IPS-18a (cell line): ENCODE results near the gene GPS2.
"Not testable (repeated sequence)": the region's sequence is repeated elsewhere in the genome, so short reads cannot be mapped to it uniquely, and the experiment has no call there.

Experiments
- H3K27ac ChIP-seq: one replicate; pipeline ENCODE4 v1.5.1; 2013; ENCODE audit warnings: low read length
- H3K27me3 ChIP-seq: one replicate; pipeline ENCODE4 v1.6.1; 2013; ENCODE audit warnings: mild to moderate bottlenecking, low read length; ENCODE audit not compliant: control insufficient read depth, insufficient read depth
- H3K36me3 ChIP-seq: one replicate; pipeline ENCODE4 v1.6.1; 2013; ENCODE audit warnings: low read depth, low read length; ENCODE audit not compliant: control insufficient read depth
- H3K4me1 ChIP-seq: one replicate; pipeline ENCODE4 v1.6.1; 2013; ENCODE audit warnings: low read depth, low read length; ENCODE audit not compliant: control insufficient read depth
- H3K4me3 ChIP-seq: one replicate; pipeline ENCODE4 v1.5.1; 2013; ENCODE audit warnings: low read length
- H3K9ac ChIP-seq: one replicate; pipeline ENCODE4 v1.6.1; 2013; ENCODE audit warnings: mild to moderate bottlenecking, low read length, moderate library complexity
- H3K9me3 ChIP-seq: one replicate; pipeline ENCODE4 v1.6.1; 2013; ENCODE audit warnings: low read depth, low read length; ENCODE audit not compliant: control insufficient read depth

GPS2 gene

GRCh38 chr17:7334938-7335538 is 19.9 kb upstream of the GPS2 start:
- H3K4me3 ChIP-seq, result no peak overlapping the region
- no peak overlapping the region for H3K9ac ChIP-seq
- H3K4me1 ChIP-seq, result peaks cover 13% of the 10 kb centered on the region
- no peaks in the 10 kb centered on the region for H3K27me3 ChIP-seq
- H3K27ac ChIP-seq, result no peak overlapping the region
- no peaks in the 10 kb centered on the region for H3K9me3 ChIP-seq
- H3K36me3 ChIP-seq, result no peaks in the 10 kb centered on the region

GRCh38 chr17:7332600-7333069 is 17.5 kb upstream of the GPS2 start:
- H3K36me3 ChIP-seq, H3K9ac ChIP-seq, H3K4me3 ChIP-seq, H3K27ac ChIP-seq, H3K9me3 ChIP-seq, H3K27me3 ChIP-seq: not testable (repeated sequence)
- H3K4me1 ChIP-seq, result peaks cover 13% of the 10 kb centered on the region

- Histone ChIP-seq H3K4me1 (peaks cover 11% of the 10 kb centered on the region), H3K36me3 (no peaks in the 10 kb centered on the region), H3K9me3 (no peaks in the 10 kb centered on the region), H3K4me3 (no peak overlapping the region), H3K27ac (no peak overlapping the region), H3K27me3 (no peaks in the 10 kb centered on the region), H3K9ac (no peak overlapping the region)
These were observed 17.0 kb upstream of the GPS2 start for GRCh38 chr17:7332111-7332510.

- H3K9ac ChIP-seq, result peak overlapping the region; percentile 91
- H3K36me3 ChIP-seq, result peaks cover 9% of the 10 kb centered on the region
- H3K9me3 ChIP-seq, result no peaks in the 10 kb centered on the region
- H3K4me3 ChIP-seq, result peak overlapping the region; percentile 97
- H3K27me3 ChIP-seq, result no peaks in the 10 kb centered on the region
- peak overlapping the region; percentile 18 for H3K27ac ChIP-seq
- no peaks in the 10 kb centered on the region for H3K4me1 ChIP-seq
These were observed 15.5 kb upstream of the GPS2 start for GRCh38 chr17:7330638-7331015.

GRCh38 chr17:7329997-7330637 is 15.0 kb upstream of the GPS2 start:
- Histone ChIP-seq H3K4me1 (no peaks in the 10 kb centered on the region), H3K9ac (peak overlapping the region; percentile 91), H3K27me3 (no peaks in the 10 kb centered on the region)

GRCh38 chr17:7329374-7329996 is 14.3 kb upstream of the GPS2 start:
- Histone ChIP-seq H3K9ac (peak overlapping the region; percentile 91), H3K9me3 (no peaks in the 10 kb centered on the region), H3K4me3 (peak overlapping the region; percentile 97), H3K27me3 (no peaks in the 10 kb centered on the region), H3K27ac (peak overlapping the region; percentile 96), H3K36me3 (peaks cover 11% of the 10 kb centered on the region), H3K4me1 (no peaks in the 10 kb centered on the region)

More at GRCh38 chr17:7329997-7330637, 15.0 kb upstream of the GPS2 start:
- Histone ChIP-seq H3K27ac (peak overlapping the region; percentile 96), H3K4me3 (peak overlapping the region; percentile 97), H3K36me3 (peaks cover 11% of the 10 kb centered on the region), H3K9me3 (no peaks in the 10 kb centered on the region)

- Histone ChIP-seq H3K9ac (peak within 1 kb of the TSS; percentile 91), H3K4me1 (no peaks in the 10 kb centered on the region)
These were observed 13.7 kb upstream of the GPS2 start, which contains the start of gene NEURL4 for GRCh38 chr17:7328840-7329373. Gene NEURL4, minus strand, starts transcription at chr17:7329335. Its CDS starts 23 bp downstream, at chr17:7329312.

GRCh38 chr17:7328009-7328408 is 12.8 kb upstream of the GPS2 start:
- Histone ChIP-seq H3K27me3 (no peaks in the 10 kb centered on the region), H3K4me1 (no peaks in the 10 kb centered on the region), H3K4me3 (peak overlapping the region; percentile 97), H3K27ac (no peak overlapping the region), H3K9me3 (no peaks in the 10 kb centered on the region), H3K9ac (no peak overlapping the region), H3K36me3 (peaks cover 17% of the 10 kb centered on the region)

More at GRCh38 chr17:7328840-7329373, 13.7 kb upstream of the GPS2 start, which contains the start of gene NEURL4:
- no peaks in the 10 kb centered on the region for H3K27me3 ChIP-seq
- H3K27ac ChIP-seq, result peak within 1 kb of the TSS; percentile 96
- H3K9me3 ChIP-seq, result no peaks in the 10 kb centered on the region
- H3K36me3 ChIP-seq, result peaks cover 11% of the 10 kb centered on the region
- H3K4me3 ChIP-seq, result peak within 1 kb of the TSS; percentile 97

GRCh38 chr17:7327501-7327900 is 12.3 kb upstream of the GPS2 start:
- Histone ChIP-seq H3K4me3 (no peak overlapping the region), H3K36me3 (peaks cover 22% of the 10 kb centered on the region), H3K9ac (no peak overlapping the region)

GRCh38 chr17:7327056-7327455 is 11.9 kb upstream of the GPS2 start:
- Histone ChIP-seq H3K9ac (no peak overlapping the region), H3K4me1 (no peaks in the 10 kb centered on the region), H3K27ac (no peak overlapping the region), H3K9me3 (no peaks in the 10 kb centered on the region), H3K27me3 (no peaks in the 10 kb centered on the region), H3K4me3 (no peak overlapping the region), H3K36me3 (peaks cover 26% of the 10 kb centered on the region)

More at GRCh38 chr17:7327501-7327900, 12.3 kb upstream of the GPS2 start:
- no peak overlapping the region for H3K27ac ChIP-seq
- H3K9me3 ChIP-seq, result no peaks in the 10 kb centered on the region
- H3K27me3 ChIP-seq, result no peaks in the 10 kb centered on the region
- no peaks in the 10 kb centered on the region for H3K4me1 ChIP-seq

GRCh38 chr17:7326186-7326585 is 11.0 kb upstream of the GPS2 start:
- no peaks in the 10 kb centered on the region for H3K9me3 ChIP-seq
- no peak overlapping the region for H3K9ac ChIP-seq
- no peak overlapping the region for H3K27ac ChIP-seq
- no peaks in the 10 kb centered on the region for H3K27me3 ChIP-seq
- H3K36me3 ChIP-seq, result peaks cover 34% of the 10 kb centered on the region
- H3K4me1 ChIP-seq, result no peaks in the 10 kb centered on the region
- no peak overlapping the region for H3K4me3 ChIP-seq
